Activated naive CD4-positive, alpha-beta T cell treated with anti-CD3 and anti-CD28 coated beads, Interleukin-2, amount 50 U/mL, for 72 hours (primary cell): ENCODE data around the gene MMP21. TPM values are rescaled to one million over a fixed set of nuclear protein-coding genes. Genes with fewer than 3 reads are reported as not detected.

Experiments
- ATAC-seq, 2 donors: fragments of 150-1000 bp; cut with Tn5 transposase; 2 replicates each; pipeline ENCODE4 v1.10.0; 2021; ENCODE audit warnings: mild to moderate bottlenecking in 2 of 2, moderate library complexity in 2 of 2
- DNase-seq, 2 donors: peaks; one replicate each; pipeline ENCODE4 v3.0.0; 2021 to 2022; ENCODE audit warnings: low spot score in 2 of 2
- H3K27ac Mint-ChIP-seq, 2 donors: one replicate each; pipeline ENCODE4 v1.8.0; 2022; ENCODE audit warnings: mild to moderate bottlenecking in 2 of 2, mixed read lengths in 2 of 2
- H3K36me3 Mint-ChIP-seq, 2 donors: one replicate each; pipeline ENCODE4 v1.8.0; 2022; ENCODE audit warnings: mixed read lengths in 2 of 2
- H3K9me3 Mint-ChIP-seq, 2 donors: one replicate each; pipeline ENCODE4 v1.8.0; 2022; ENCODE audit warnings: mixed read lengths in 2 of 2
- total RNA-seq, 2 donors: library from RNA; stranded (reverse); gene quantifications; one replicate each; pipeline ENCODE4 v1.2.3, GENCODE V29; 2022

Gene MMP21
- total RNA-seq, 2 donors from 2014 or later = not detected

GRCh38 chr10:125744909-125745308 is 30.7 kb downstream of the MMP21 start:
- Mint-ChIP-seq H3K9me3 (no peaks in the 10 kb centered on the region), H3K27ac (no peak overlapping the region), H3K36me3 (peaks cover 44 to 46% of the 10 kb centered on the region in 2 donors)
- no peak for DNase-seq
- ATAC-seq = no peak

GRCh38 chr10:125742465-125742864 is 33.2 kb downstream of the MMP21 start:
- no peaks in the 10 kb centered on the region for H3K9me3 Mint-ChIP-seq
- ATAC-seq (no peak), DNase-seq (no peak)
- peaks cover 43 to 54% of the 10 kb centered on the region in 2 donors for H3K36me3 Mint-ChIP-seq
- no peak overlapping the region for H3K27ac Mint-ChIP-seq

DNA sequence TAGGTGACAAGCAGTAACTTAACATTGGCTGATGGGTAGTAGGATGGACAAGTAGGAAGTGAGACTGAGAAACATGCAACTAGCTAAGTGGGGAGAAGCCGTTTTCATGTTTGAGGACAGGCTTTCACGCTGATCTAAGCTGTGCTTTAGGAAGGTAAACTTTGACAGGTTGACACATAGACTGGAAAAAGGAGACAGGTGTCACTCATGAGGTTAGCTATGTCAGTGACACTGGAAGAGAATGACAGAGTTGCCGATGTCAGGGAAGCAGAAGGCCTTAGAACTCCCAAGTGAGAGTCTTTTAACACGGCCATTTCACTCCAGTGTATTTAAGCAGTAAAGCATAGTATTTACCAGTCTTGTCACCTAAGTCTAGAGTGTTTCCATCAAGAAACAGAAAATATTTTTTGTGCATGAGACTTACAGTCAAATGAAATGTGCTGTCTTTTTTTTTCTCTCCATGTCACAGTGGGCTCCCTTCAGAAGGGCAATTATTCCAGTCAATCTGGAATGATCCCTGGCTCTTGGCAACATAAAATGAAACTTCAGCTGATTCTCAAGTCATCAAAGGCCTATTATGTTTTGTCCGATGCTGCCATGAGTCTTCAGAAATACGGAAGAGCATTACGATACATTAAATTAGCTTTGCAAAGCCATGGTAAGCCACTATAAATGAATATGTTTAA is 35.5 kb downstream of the MMP21 start:
- Mint-ChIP-seq H3K27ac (no peak overlapping the region), H3K9me3 (no peaks in the 10 kb centered on the region), H3K36me3 (peaks cover 45 to 57% of the 10 kb centered on the region in 2 donors)
- DNase-seq = no peak
- ATAC-seq = no peak

DNA sequence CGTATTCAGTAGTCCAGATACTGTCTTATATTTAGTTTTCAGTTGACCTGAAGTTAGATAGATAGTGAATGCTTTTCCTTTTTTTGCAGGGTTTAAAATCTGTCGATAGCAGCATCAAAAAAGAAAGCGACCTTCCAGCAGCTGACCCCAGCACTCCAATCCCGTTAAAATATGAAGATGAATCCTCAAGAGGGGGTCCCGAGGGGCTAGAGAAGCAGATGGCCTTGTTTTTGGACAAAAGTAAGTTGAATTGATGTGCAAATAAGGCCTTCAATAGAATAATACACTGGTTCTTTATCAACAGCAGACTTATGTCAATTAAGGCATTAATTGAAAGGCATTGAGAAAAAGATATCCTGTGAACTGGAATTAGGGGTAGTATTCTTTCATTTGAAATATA is 37.4 kb downstream of the MMP21 start:
- no peaks in the 10 kb centered on the region for H3K9me3 Mint-ChIP-seq
- H3K36me3 Mint-ChIP-seq = peaks cover 32 to 43% of the 10 kb centered on the region in 2 donors
- ATAC-seq = no peak
- no peak for DNase-seq
- no peak overlapping the region for H3K27ac Mint-ChIP-seq

GRCh38 chr10:125734823-125735222 is 40.8 kb downstream of the MMP21 start:
- Mint-ChIP-seq H3K27ac (no peak overlapping the region), H3K9me3 (no peaks in the 10 kb centered on the region), H3K36me3 (peaks cover 23 to 36% of the 10 kb centered on the region in 2 donors)
- ATAC-seq (no peak), DNase-seq (no peak)

GRCh38 chr10:125734148-125734547 is 41.5 kb downstream of the MMP21 start:
- Mint-ChIP-seq H3K36me3 (peaks cover 20 to 29% of the 10 kb centered on the region in 2 donors), H3K27ac (no peak overlapping the region), H3K9me3 (no peaks in the 10 kb centered on the region)
- ATAC-seq (no peak), DNase-seq (no peak)

DNA sequence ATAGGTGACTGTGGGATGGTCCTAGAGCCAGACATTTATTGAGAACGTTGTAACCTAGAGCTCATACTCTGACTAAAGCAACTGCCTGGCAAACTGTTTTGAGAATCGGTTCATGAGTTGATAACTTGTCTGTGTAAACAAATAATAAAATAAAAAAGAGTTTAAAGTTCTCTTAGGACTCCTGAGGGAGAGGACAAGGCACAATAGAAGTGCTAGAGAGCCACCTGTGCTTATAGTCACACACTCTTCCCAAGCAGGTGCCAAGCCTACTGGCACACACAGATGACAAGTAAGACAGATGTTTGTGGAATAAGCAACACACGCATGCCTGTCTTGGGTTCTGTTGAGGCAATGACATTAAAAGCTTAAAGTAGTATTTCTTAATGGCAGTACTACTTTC is 48.2 kb downstream of the MMP21 start:
- ATAC-seq (no peak), DNase-seq (no peak)
- H3K27ac Mint-ChIP-seq = no peak overlapping the region
- H3K36me3 Mint-ChIP-seq = peaks cover 28 to 35% of the 10 kb centered on the region in 2 donors
- no peaks in the 10 kb centered on the region for H3K9me3 Mint-ChIP-seq

DNA sequence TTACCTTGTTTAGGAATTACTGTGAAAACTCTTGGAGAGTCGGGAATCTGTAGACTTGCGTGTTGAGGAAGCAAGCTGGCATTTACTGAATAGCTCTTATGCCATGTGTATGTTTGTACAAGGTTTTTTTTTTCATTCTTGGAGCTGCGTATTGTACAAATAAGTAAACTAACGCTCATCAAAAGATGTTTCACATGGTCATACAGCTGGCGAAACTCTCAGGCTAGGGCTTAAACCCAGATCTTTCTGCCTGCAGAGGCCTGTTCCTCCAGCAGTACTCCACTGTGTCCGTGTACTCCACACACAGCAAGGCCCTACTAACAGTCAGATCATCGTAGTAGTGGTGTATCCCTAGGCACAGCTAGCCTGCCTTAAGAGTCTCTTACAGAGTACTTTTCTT is 48.7 kb downstream of the MMP21 start:
- H3K9me3 Mint-ChIP-seq = no peaks in the 10 kb centered on the region
- no peak overlapping the region for H3K27ac Mint-ChIP-seq
- DNase-seq = no peak
- ATAC-seq = no peak
- peaks cover 29 to 33% of the 10 kb centered on the region in 2 donors for H3K36me3 Mint-ChIP-seq

DNA sequence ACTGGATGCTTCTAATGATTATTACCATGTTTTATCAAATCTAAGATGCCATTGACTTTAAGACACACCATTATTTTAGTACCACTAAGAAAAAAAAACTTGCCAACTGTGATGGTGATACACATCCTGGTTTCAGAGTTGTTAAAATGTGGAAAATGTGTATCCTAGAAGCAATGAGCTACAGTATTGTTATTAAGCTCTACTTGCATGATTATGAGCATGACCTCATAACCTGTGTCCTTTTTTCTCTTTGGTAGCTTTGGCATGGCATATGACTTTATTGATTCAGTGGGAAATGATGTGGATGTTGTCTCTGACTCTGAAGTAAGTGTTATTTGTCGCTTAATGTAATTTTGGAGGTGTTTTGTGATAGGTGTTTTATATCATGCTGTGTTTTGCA is 52.8 kb downstream of the MMP21 start:
- H3K36me3 Mint-ChIP-seq = peaks cover 38 to 39% of the 10 kb centered on the region in 2 donors
- H3K9me3 Mint-ChIP-seq = no peaks in the 10 kb centered on the region
- DNase-seq = no peak
- no peak for ATAC-seq
- peak overlapping the region in 1 of 2 donors; percentile 82 for H3K27ac Mint-ChIP-seq

- ATAC-seq = no peak
- DNase-seq = no peak
- Mint-ChIP-seq H3K27ac (peak overlapping the region in 1 of 2 donors; percentile 50), H3K36me3 (peaks cover 37 to 47% of the 10 kb centered on the region in 2 donors), H3K9me3 (no peaks in the 10 kb centered on the region)
Observed at GRCh38 chr10:125721035-125721434, 54.6 kb downstream of the MMP21 start.

DNA sequence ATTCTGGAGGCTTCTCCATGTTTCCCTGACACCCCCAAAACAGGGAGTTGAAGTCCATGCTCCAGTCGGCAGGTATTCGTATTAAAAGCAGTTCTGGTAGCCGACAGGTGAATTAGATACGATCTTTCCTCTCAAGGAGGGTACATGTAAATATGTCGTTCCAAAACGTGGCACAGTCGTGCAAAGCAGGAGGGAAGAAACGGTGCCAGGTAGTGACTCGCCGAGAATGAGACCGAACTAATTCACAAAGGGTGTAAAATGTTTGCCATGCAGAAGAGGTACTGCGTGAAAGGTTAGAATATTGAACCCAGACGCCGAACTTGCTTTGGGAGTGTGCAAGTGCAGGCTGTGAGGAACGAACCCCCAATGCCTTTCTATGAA is 55.6 kb downstream of the MMP21 start:
- ATAC-seq = no peak
- Mint-ChIP-seq H3K9me3 (no peaks in the 10 kb centered on the region), H3K27ac (peak overlapping the region; percentile 97 to 98), H3K36me3 (peaks cover 29 to 39% of the 10 kb centered on the region in 2 donors)
- no peak for DNase-seq

DNA sequence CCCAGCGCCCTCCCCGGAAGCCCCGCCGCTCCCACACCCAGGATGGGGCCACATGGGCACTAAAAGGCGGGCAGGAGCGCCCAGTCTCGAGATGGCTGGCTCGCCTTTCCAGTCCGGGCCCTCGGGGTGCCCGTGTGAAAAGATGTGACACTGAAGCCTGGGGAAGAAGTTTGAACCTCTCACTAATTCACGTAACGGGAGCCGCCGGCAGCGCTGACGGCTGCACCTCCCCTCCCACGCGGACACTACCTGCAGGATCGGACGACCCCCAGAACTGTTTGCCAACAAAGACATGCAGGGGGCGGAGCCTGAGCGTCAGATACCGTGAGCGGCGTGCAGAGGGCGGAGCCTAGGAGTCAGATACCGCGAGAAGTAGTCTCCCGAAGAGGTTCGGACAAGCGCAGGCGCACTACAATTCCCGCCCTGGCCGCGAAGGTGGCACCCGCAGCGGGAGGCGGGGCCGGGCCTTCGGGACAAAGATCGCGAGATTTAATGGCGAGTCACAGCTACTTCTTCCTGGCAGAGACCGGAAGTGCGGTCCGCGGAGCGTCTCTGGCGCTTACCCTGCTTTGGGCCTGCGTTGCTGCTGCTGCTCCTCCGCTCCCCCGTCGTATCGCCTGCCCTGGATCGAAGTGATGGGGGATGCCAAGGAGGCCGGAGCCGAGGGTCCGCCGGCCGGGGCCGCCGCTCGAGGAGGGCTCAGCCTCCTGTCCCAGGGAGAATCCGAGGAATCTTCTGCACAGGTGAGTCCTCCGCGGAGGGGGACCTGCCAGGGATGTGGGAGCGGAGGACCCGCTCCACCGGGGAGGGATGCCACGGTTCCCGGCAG is 56.2 kb downstream of the MMP21 start, which contains the start of gene EDRF1:
Gene EDRF1 (plus strand): TSS at position 537 of the 829 bp plus-strand sequence. CDS start 99 bp downstream, at position 636.
- H3K36me3 Mint-ChIP-seq = peaks cover 23 to 34% of the 10 kb centered on the region in 2 donors
- H3K27ac Mint-ChIP-seq = peak within 1 kb of the TSS; percentile 97 to 98
- DNase-seq = peak; percentile 98 to 99
- ATAC-seq = peak; percentile 96 to 97
- no peaks in the 10 kb centered on the region for H3K9me3 Mint-ChIP-seq

Other genes with a start within 250 kb of the MMP21 start
- not detected for gene TEX36, start 92.7 kb downstream of the MMP21 start, total RNA-seq
- gene EDRF1, start 56.1 kb downstream of the MMP21 start, total RNA-seq = 10 to 100 TPM; 33.9 to 34.4 TPM
- gene UROS, start 47.4 kb upstream of the MMP21 start, total RNA-seq = 10 to 100 TPM; 10.2 to 40.5 TPM
- gene BCCIP, start 47.7 kb upstream of the MMP21 start, total RNA-seq = 10 to 100 TPM; 88.2 to 96.5 TPM
- gene DHX32, start 105.5 kb upstream of the MMP21 start, total RNA-seq = 10 to 100 TPM; 10.7 to 39.2 TPM
- 1 to 10 TPM in 1 of 2 donors, not detected in 1; 1.7 TPM for gene FANK1, start 120.7 kb upstream of the MMP21 start, total RNA-seq